ENCODE measurements around the gene DTX3. TPM values are rescaled to one million over a fixed set of nuclear protein-coding genes. Genes with fewer than 3 reads are reported as not detected.

The DTX3 gene
- polyA plus RNA-seq, 3 donors: 0.08 to 1.3 TPM; not detected in 1

DNA sequence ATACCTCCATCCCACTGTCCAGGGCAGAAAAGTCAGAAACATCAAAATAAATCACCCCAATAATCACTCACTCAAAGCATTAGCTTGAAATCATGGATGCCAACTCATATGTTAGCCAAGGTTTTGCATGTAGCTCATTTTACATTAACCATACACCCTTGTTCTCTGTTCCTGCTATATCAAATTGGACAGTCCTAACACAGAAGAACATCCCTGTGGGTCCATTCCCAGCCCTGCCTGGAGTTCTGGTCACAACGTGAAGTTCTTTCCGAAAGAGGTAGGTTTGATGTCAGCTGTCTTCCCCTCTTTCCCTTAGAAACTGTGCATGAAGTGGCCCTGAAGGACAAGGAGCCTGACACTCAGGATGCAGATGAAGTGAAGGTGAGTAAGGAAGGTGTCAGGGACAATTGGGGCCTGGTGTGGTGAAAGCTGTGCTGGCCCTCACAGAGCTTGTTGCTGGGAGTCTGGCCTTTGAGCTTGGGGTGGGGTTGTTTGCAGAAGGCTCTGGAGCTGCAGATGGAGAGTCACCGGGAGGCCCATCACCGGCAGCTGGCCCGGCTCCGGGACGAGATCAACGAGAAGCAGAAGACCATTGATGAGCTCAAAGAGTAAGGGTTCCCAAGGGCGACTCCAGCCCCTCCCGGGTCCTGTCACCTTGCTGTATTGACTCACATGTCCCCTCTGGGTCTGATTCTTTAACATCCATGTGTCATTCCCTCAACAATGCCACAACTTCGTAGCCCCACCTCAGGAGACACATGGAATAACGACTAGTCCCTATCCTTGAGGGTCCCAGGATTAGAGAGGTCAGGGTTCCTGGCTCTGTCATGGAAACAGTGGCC lies 28.6 kb upstream of the DTX3 start:
- no peak overlapping the region for H3K4me3 ChIP-seq (replicated peaks in 1 of 3; ENCODE audit: low read depth in 2 of 3, low read length in 3 of 3)
- DNase-seq: no peak
- Mint-ChIP-seq H3K27ac (no peak overlapping the region), H3K4me1 (no peaks in the 10 kb centered on the region), H3K36me3 (no peaks in the 10 kb centered on the region), H3K4me3 (no peak overlapping the region), H3K27me3 (ENCODE audit: low read depth in 3 of 3) (peaks cover 7 to 19% (median 17%) of the 10 kb centered on the region in 3 donors), H3K9me3 (no peaks in the 10 kb centered on the region)
- TF ChIP-seq, protein P1, sequence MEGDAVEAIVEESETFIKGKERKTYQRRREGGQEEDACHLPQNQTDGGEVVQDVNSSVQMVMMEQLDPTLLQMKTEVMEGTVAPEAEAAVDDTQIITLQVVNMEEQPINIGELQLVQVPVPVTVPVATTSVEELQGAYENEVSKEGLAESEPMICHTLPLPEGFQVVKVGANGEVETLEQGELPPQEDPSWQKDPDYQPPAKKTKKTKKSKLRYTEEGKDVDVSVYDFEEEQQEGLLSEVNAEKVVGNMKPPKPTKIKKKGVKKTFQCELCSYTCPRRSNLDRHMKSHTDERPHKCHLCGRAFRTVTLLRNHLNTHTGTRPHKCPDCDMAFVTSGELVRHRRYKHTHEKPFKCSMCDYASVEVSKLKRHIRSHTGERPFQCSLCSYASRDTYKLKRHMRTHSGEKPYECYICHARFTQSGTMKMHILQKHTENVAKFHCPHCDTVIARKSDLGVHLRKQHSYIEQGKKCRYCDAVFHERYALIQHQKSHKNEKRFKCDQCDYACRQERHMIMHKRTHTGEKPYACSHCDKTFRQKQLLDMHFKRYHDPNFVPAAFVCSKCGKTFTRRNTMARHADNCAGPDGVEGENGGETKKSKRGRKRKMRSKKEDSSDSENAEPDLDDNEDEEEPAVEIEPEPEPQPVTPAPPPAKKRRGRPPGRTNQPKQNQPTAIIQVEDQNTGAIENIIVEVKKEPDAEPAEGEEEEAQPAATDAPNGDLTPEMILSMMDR (IDR thresholded peaks at IDR 0.05): no peak
- H3K27me3 ChIP-seq (ENCODE audit: control insufficient read depth in 2 of 2, insufficient read depth in 2 of 2, low read length in 2 of 2): no peaks in the 10 kb centered on the region
- H3K36me3 ChIP-seq (replicated peaks in 1 of 2; ENCODE audit: control insufficient read depth in 1 of 2, insufficient read depth in 2 of 2, low read length in 2 of 2): no peaks in the 10 kb centered on the region
- H3K9ac ChIP-seq (ENCODE audit: insufficient read depth, low read length, poor library complexity, severe bottlenecking): no peak overlapping the region
- H3K27ac ChIP-seq (ENCODE audit: low read depth in 1 of 2, low read length in 2 of 2): no peak overlapping the region
- intact Hi-C loops (cut with micrococcal nuclease): no loop called here
- WGBS (ENCODE audit: insufficient coverage): 92% methylated on average over 12 of the region's 12 CpGs
- no peak overlapping the region for H3K4me2 ChIP-seq (replicated peaks; ENCODE audit: extremely low read depth, low read length, poor library complexity, severe bottlenecking)
- no peak overlapping the region for H2AFZ ChIP-seq (ENCODE audit: insufficient read depth, low read depth, low read length, poor library complexity, severe bottlenecking)
- no peaks in the 10 kb centered on the region for H3K4me1 ChIP-seq (ENCODE audit: control insufficient read depth in 1 of 2, insufficient read depth in 2 of 2, low read length in 2 of 2)
- H4K20me1 ChIP-seq (ENCODE audit: insufficient read depth, low read length): no peaks in the 10 kb centered on the region
- H3K79me2 ChIP-seq (ENCODE audit: insufficient read depth, low read length): no peaks in the 10 kb centered on the region
- no peaks in the 10 kb centered on the region for H3K9me3 ChIP-seq (replicated peaks in 1 of 2; ENCODE audit: control insufficient read depth in 1 of 2, insufficient read depth in 1 of 2, low read length in 2 of 2)

DNA sequence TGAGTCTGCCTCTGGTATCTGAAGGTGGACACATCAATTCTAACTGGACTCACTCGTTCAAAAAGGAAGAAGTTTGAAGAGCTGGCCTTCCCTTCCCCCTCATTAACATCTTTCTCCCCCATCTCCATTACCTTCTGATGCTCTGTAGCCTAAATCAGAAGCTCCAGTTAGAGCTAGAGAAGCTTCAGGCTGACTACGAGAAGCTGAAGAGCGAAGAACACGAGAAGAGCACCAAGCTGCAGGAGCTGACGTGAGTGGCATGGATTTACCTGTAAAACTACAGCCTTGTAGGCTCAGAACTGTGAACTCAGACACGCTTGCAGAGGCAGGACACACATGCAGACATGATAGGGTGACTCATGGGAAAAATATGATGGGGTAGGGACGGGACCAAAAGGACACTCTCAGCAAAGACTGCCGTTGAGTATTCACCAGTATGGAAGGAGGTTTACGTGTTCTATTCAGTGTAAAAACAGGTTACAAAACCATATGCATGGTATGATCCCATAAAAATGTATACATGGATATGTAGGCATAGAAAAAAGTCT lies 27.9 kb upstream of the DTX3 start:
- H3K4me2 ChIP-seq (replicated peaks; ENCODE audit: extremely low read depth, low read length, poor library complexity, severe bottlenecking): no peak overlapping the region
- 95% methylated on average over 8 of the region's 9 CpGs for WGBS (ENCODE audit: insufficient coverage)
- H3K4me1 ChIP-seq (ENCODE audit: control insufficient read depth in 1 of 2, insufficient read depth in 2 of 2, low read length in 2 of 2): no peaks in the 10 kb centered on the region
- H3K27ac ChIP-seq (ENCODE audit: low read depth in 1 of 2, low read length in 2 of 2): no peak overlapping the region
- peaks cover 0 to under 1% of the 10 kb centered on the region in 2 donors for H3K27me3 ChIP-seq (ENCODE audit: control insufficient read depth in 2 of 2, insufficient read depth in 2 of 2, low read length in 2 of 2)
- Mint-ChIP-seq H3K27ac (no peak overlapping the region), H3K36me3 (no peaks in the 10 kb centered on the region), H3K4me1 (no peaks in the 10 kb centered on the region), H3K9me3 (no peaks in the 10 kb centered on the region), H3K4me3 (no peak overlapping the region), H3K27me3 (ENCODE audit: low read depth in 3 of 3) (peaks cover 7 to 19% (median 17%) of the 10 kb centered on the region in 3 donors)
- H4K20me1 ChIP-seq (ENCODE audit: insufficient read depth, low read length): no peaks in the 10 kb centered on the region
- no peak for DNase-seq
- no peaks in the 10 kb centered on the region for H3K9me3 ChIP-seq (replicated peaks in 1 of 2; ENCODE audit: control insufficient read depth in 1 of 2, insufficient read depth in 1 of 2, low read length in 2 of 2)
- intact Hi-C loops (cut with micrococcal nuclease): no loop called here
- H3K79me2 ChIP-seq (ENCODE audit: insufficient read depth, low read length): no peaks in the 10 kb centered on the region
- H3K36me3 ChIP-seq (replicated peaks in 1 of 2; ENCODE audit: control insufficient read depth in 1 of 2, insufficient read depth in 2 of 2, low read length in 2 of 2): no peaks in the 10 kb centered on the region
- TF ChIP-seq, protein P1 (IDR thresholded peaks at IDR 0.05): no peak
- H2AFZ ChIP-seq (ENCODE audit: insufficient read depth, low read depth, low read length, poor library complexity, severe bottlenecking): no peak overlapping the region
- H3K9ac ChIP-seq (ENCODE audit: insufficient read depth, low read length, poor library complexity, severe bottlenecking): no peak overlapping the region
- H3K4me3 ChIP-seq (replicated peaks in 1 of 3; ENCODE audit: low read depth in 2 of 3, low read length in 3 of 3): no peak overlapping the region
